Glomerular endothelial cell (primary cell): ENCODE results near the gene ABCA9. TPM values are rescaled to one million over a fixed set of nuclear protein-coding genes. Genes with fewer than 3 reads are reported as not detected.
"Not testable (repeated sequence)": the region's sequence is repeated elsewhere in the genome, so short reads cannot be mapped to it uniquely, and the experiment has no call there.

Source experiments
- DNase-seq: peaks from one replicate; pipeline ENCODE4 v3.0.0-alpha.2; 2011; ENCODE audit warnings: low read depth, low spot score; ENCODE audit errors: extremely low read depth
- total RNA-seq: library from RNA; depleted of rRNA; stranded (reverse); fragments of >200 nt; gene quantifications from 2 replicates; pipeline ENCODE4 v1.2.3, GENCODE V29; 2015

ABCA9 gene
- total RNA-seq, 1 donor from 2014 or later, result 1.8 TPM

- DNase-seq, result no peak
These were observed 102.8 kb downstream of the ABCA9 start for GRCh38 chr17:68957944-68958343.

GRCh38 chr17:68955181-68955841 lies 105.4 kb downstream of the ABCA9 start, which contains the start of gene ABCA8:
Gene ABCA8, minus strand, starts transcription at chr17:68955392. Its CDS starts 13,358 bp downstream, at chr17:68942034.
- no peak for DNase-seq

- no peak for DNase-seq
These were observed 106.4 kb downstream of the ABCA9 start for GRCh38 chr17:68954146-68954896.

GRCh38 chr17:68953340-68953997 lies 107.3 kb downstream of the ABCA9 start:
- no peak for DNase-seq

GRCh38 chr17:68950725-68951124 lies 110.0 kb downstream of the ABCA9 start:
- DNase-seq, result no peak

- DNase-seq, result not testable (repeated sequence)
These were observed 112.9 kb downstream of the ABCA9 start for GRCh38 chr17:68947868-68948267.

GRCh38 chr17:68944435-68945035 lies 116.2 kb downstream of the ABCA9 start:
- DNase-seq, result no peak

- DNase-seq, result not testable (repeated sequence)
These were observed 116.9 kb downstream of the ABCA9 start for GRCh38 chr17:68943812-68944182.

GRCh38 chr17:68943123-68943811 lies 117.5 kb downstream of the ABCA9 start:
- DNase-seq, result no peak

- no peak for DNase-seq
These were observed 118.3 kb downstream of the ABCA9 start for GRCh38 chr17:68942389-68942788.

- DNase-seq, result no peak
These were observed 119.0 kb downstream of the ABCA9 start for GRCh38 chr17:68941761-68942160.

- peak; percentile 22 for DNase-seq
These were observed 121.5 kb downstream of the ABCA9 start for GRCh38 chr17:68939195-68939594.

- DNase-seq, result no peak
These were observed 122.7 kb downstream of the ABCA9 start for GRCh38 chr17:68937890-68938514.

- DNase-seq, result no peak
These were observed 133.2 kb downstream of the ABCA9 start for GRCh38 chr17:68927516-68927915.

GRCh38 chr17:68924793-68925720 lies 135.7 kb downstream of the ABCA9 start:
- DNase-seq, result no peak
